ENCODE results near the gene DOCK4. TPM values are rescaled to one million over a fixed set of nuclear protein-coding genes. Genes with fewer than 3 reads are reported as not detected.

DOCK4 gene
- total RNA-seq, 6 experiments from 2014 or later: 9.4 to 29.9 (median 22.8) TPM

GRCh38 chr7:112116358-112116757 is 89.8 kb downstream of the DOCK4 start:
- ATAC-seq (no peak), DNase-seq (no peak)
- intact Hi-C loops (cut with DNase I): no loop called here
- TF ChIP-seq CTCF (IDR thresholded peaks at IDR 0.05) (no peak), POLR2A (IDR thresholded peaks at IDR 0.05) (no peak)
- Histone ChIP-seq H3K27ac (no peak overlapping the region), H3K4me3 (no peak overlapping the region), H3K27me3 (no peaks in the 10 kb centered on the region), H3K4me1 (peaks cover 0 to 21% (median 5%) of the 10 kb centered on the region in 4 donors), H3K36me3 (no peaks in the 10 kb centered on the region), H3K9me3 (no peaks in the 10 kb centered on the region)
- WGBS (ENCODE audit: insufficient coverage, low coverage, low lambda C conversion rate, missing lambda C conversion rate): 90% methylated on average over 2 of the region's 2 CpGs

- DNase-seq (no peak), ATAC-seq (no peak)
- WGBS (ENCODE audit: insufficient coverage, low coverage, low lambda C conversion rate, missing lambda C conversion rate): 100% methylated on average over 1 of the region's 1 CpG
- intact Hi-C loops (cut with DNase I): no loop called here
- Histone ChIP-seq H3K4me1 (peaks cover 0 to 17% (median 5%) of the 10 kb centered on the region in 4 donors), H3K36me3 (no peaks in the 10 kb centered on the region), H3K9me3 (no peaks in the 10 kb centered on the region), H3K4me3 (no peak overlapping the region), H3K27ac (no peak overlapping the region), H3K27me3 (no peaks in the 10 kb centered on the region)
- TF ChIP-seq POLR2A (IDR thresholded peaks at IDR 0.05): no peak
- no peak for TF ChIP-seq CTCF (IDR thresholded peaks at IDR 0.05)
Measured at GRCh38 chr7:112115880-112116279, 90.3 kb downstream of the DOCK4 start.

- no peaks in the 10 kb centered on the region for H3K9me3 ChIP-seq
- H3K4me3 ChIP-seq: no peak overlapping the region
- intact Hi-C loops (cut with DNase I): no loop called here
- 86% methylated on average over 1 of the region's 1 CpG for WGBS (ENCODE audit: insufficient coverage, low coverage, low lambda C conversion rate, missing lambda C conversion rate)
- no peaks in the 10 kb centered on the region for H3K36me3 ChIP-seq
- TF ChIP-seq POLR2A (IDR thresholded peaks at IDR 0.05) (no peak), CTCF (IDR thresholded peaks at IDR 0.05) (no peak)
- H3K4me1 ChIP-seq: peaks cover 0 to 15% (median 6%) of the 10 kb centered on the region in 4 donors
- H3K27me3 ChIP-seq: no peaks in the 10 kb centered on the region
- H3K27ac ChIP-seq: no peak overlapping the region
- no peak for DNase-seq
- ATAC-seq: no peak
Measured at GRCh38 chr7:112113913-112114575, 92.2 kb downstream of the DOCK4 start.

GRCh38 chr7:112112822-112113255 is 93.4 kb downstream of the DOCK4 start:
- Histone ChIP-seq H3K36me3 (no peaks in the 10 kb centered on the region), H3K9me3 (no peaks in the 10 kb centered on the region), H3K27ac (peak overlapping the region; percentile 10 to 68 (median 63)), H3K4me3 (no peak overlapping the region), H3K27me3 (no peaks in the 10 kb centered on the region), H3K4me1 (peaks cover 0 to 24% (median 9%) of the 10 kb centered on the region in 4 donors)
- no peak for TF ChIP-seq CTCF (IDR thresholded peaks at IDR 0.05)
- TF ChIP-seq POLR2A (IDR thresholded peaks at IDR 0.05): no peak
- intact Hi-C loops (cut with DNase I): no loop called here
- DNase-seq: no peak
- ATAC-seq: peak; percentile 70 to 79 (median 73)
- WGBS (ENCODE audit: insufficient coverage, low coverage, low lambda C conversion rate, missing lambda C conversion rate): 7% methylated on average over 5 of the region's 5 CpGs
